Measurements from ENCODE around the gene ALDH1A2.

DNA sequence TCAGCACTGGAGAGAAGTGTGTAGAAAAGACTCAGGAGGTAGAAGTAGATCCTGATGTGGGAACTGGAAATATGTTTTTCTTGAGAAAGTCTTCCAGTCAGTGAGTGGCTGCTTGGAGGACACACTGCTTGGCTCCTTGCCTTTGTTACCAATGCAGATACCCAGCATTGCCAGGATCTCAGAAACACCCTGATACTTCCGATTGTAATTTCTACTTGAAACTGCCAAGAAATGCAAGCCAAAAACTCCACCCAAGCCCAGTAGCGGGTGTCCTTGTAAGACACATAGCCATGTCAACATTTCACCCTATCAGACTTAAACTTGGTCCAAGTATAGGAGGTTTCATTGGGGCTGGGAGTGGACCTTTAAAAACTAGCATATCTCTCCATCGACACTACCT lies 141.8 kb downstream of the ALDH1A2 start:
- TF ChIP-seq, protein P1, sequence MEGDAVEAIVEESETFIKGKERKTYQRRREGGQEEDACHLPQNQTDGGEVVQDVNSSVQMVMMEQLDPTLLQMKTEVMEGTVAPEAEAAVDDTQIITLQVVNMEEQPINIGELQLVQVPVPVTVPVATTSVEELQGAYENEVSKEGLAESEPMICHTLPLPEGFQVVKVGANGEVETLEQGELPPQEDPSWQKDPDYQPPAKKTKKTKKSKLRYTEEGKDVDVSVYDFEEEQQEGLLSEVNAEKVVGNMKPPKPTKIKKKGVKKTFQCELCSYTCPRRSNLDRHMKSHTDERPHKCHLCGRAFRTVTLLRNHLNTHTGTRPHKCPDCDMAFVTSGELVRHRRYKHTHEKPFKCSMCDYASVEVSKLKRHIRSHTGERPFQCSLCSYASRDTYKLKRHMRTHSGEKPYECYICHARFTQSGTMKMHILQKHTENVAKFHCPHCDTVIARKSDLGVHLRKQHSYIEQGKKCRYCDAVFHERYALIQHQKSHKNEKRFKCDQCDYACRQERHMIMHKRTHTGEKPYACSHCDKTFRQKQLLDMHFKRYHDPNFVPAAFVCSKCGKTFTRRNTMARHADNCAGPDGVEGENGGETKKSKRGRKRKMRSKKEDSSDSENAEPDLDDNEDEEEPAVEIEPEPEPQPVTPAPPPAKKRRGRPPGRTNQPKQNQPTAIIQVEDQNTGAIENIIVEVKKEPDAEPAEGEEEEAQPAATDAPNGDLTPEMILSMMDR (conservative IDR thresholded peaks at IDR 0.05), result no peak
- TF ChIP-seq EZH2 (IDR thresholded peaks at IDR 0.05; ENCODE audit: low read depth), result no peak
